Liver (tissue), 9 donors: ENCODE results near the gene CREB5. TPM values are rescaled to one million over a fixed set of nuclear protein-coding genes. Genes with fewer than 3 reads are reported as not detected.
A peak's percentile ranks its signal among the peaks of the same experiment; 100 is the strongest.

Experiments
- DNase-seq: peaks from one replicate; pipeline ENCODE4 v3.0.0-alpha.2; 2017; ENCODE audit warnings: low spot score
- H3K27ac ChIP-seq, 2 donors: one replicate each; pipeline ENCODE4 v1.7.0; 2013; ENCODE audit warnings: inconsistent platforms in 2 of 2, low read length in 2 of 2, control low read depth in 1 of 2, low read depth in 1 of 2, mild to moderate bottlenecking in 1 of 2
- H3K27me3 ChIP-seq, 4 donors: one replicate each; pipeline versions ENCODE4 v1.6.1 to v1.7.0; 2013; ENCODE audit warnings: low read length in 3 of 4, inconsistent platforms in 1 of 4, mild to moderate bottlenecking in 1 of 4, moderate library complexity in 1 of 4; ENCODE audit not compliant: control insufficient read depth in 4 of 4, insufficient read depth in 4 of 4
- H3K36me3 ChIP-seq, 4 donors: one replicate each; pipeline versions ENCODE4 v1.6.1 to v1.7.0; 2013; ENCODE audit warnings: low read length in 3 of 4, mild to moderate bottlenecking in 3 of 4, low read depth in 1 of 4, moderate library complexity in 1 of 4; ENCODE audit not compliant: control insufficient read depth in 4 of 4, insufficient read depth in 3 of 4
- H3K4me1 ChIP-seq, 4 donors: one replicate each; pipeline versions ENCODE4 v1.6.1 to v1.7.0; 2013; ENCODE audit warnings: low read length in 3 of 4, mild to moderate bottlenecking in 3 of 4, moderate library complexity in 1 of 4; ENCODE audit not compliant: control insufficient read depth in 4 of 4, insufficient read depth in 4 of 4
- H3K4me3 ChIP-seq, 3 donors: one replicate each; pipeline versions ENCODE4 v1.6.1 to v1.7.0; 2013; ENCODE audit warnings: low read length in 3 of 3, control low read depth in 1 of 3, low read depth in 1 of 3, mild to moderate bottlenecking in 1 of 3
- H3K9ac ChIP-seq, 2 donors: one replicate each; pipeline ENCODE4 v1.7.0; 2013; ENCODE audit warnings: low read length in 2 of 2, mild to moderate bottlenecking in 2 of 2, moderate library complexity in 2 of 2, control low read depth in 1 of 2, low read depth in 1 of 2
- H3K9me3 ChIP-seq, 4 donors: one replicate each; pipeline versions ENCODE4 v1.6.1 to v1.7.0; 2013; ENCODE audit warnings: low read length in 3 of 4; ENCODE audit not compliant: control insufficient read depth in 4 of 4
- ATF3 ChIP-seq: IDR thresholded peaks from 2 replicates; pipeline ENCODE4 v1.6.1; 2016; ENCODE audit warnings: antibody characterized with exemption
- CTCF ChIP-seq: fragments of 150-350 bp; IDR thresholded peaks from 2 replicates; pipeline ENCODE4 v1.5.1; 2017; ENCODE audit warnings: improper control_type of control experiment, low read depth, low read length; ENCODE audit not compliant: missing input control
- EGR1 ChIP-seq, 2 donors: IDR thresholded peaks; 2 replicates each; pipeline ENCODE4 v1.6.1; 2016 to 2018; ENCODE audit warnings: antibody characterized with exemption in 2 of 2, low read depth in 2 of 2
- FOXA1 ChIP-seq: IDR thresholded peaks from 2 replicates; pipeline ENCODE4 v1.6.1; 2016; ENCODE audit warnings: antibody characterized with exemption
- FOXA2 ChIP-seq: IDR thresholded peaks from 2 replicates; pipeline ENCODE4 v1.6.1; 2016; ENCODE audit warnings: antibody characterized with exemption
- GABPA ChIP-seq, 2 donors: IDR thresholded peaks in 1 of 2; conservative IDR thresholded peaks in 1 of 2; 2 replicates each; pipeline ENCODE4 v1.6.1; 2016; ENCODE audit warnings: antibody characterized with exemption in 2 of 2, mild to moderate bottlenecking in 1 of 2, moderate library complexity in 1 of 2
- HNF4A ChIP-seq, 2 donors: conservative IDR thresholded peaks; 2 replicates each; pipeline ENCODE4 v1.6.1; 2016; ENCODE audit warnings: antibody characterized with exemption in 2 of 2, mild to moderate bottlenecking in 2 of 2
- HNF4G ChIP-seq: IDR thresholded peaks from 2 replicates; pipeline ENCODE4 v1.6.1; 2016; ENCODE audit warnings: antibody characterized with exemption
- JUND ChIP-seq, 2 donors: IDR thresholded peaks; 2 replicates each; pipeline ENCODE4 v1.6.1; 2016; ENCODE audit warnings: antibody characterized with exemption in 2 of 2
- NR2F2 ChIP-seq: IDR thresholded peaks from 2 replicates; pipeline ENCODE4 v1.6.1; 2016; ENCODE audit warnings: antibody characterized with exemption
- RAD21 ChIP-seq, 2 donors: IDR thresholded peaks; 2 replicates each; pipeline ENCODE4 v1.6.1; 2016; ENCODE audit warnings: antibody characterized with exemption in 2 of 2, mild to moderate bottlenecking in 2 of 2
- REST ChIP-seq: IDR thresholded peaks from 2 replicates; pipeline ENCODE4 v1.6.1; 2016; ENCODE audit warnings: antibody characterized with exemption, mild to moderate bottlenecking
- RXRA ChIP-seq, 2 donors: IDR thresholded peaks; 2 replicates each; pipeline ENCODE4 v1.6.1; 2017 to 2018; ENCODE audit warnings: antibody characterized with exemption in 2 of 2, mild to moderate bottlenecking in 1 of 2
- SP1 ChIP-seq: IDR thresholded peaks from 2 replicates; pipeline ENCODE4 v1.6.1; 2018; ENCODE audit warnings: antibody characterized with exemption, mild to moderate bottlenecking
- TAF1 ChIP-seq: conservative IDR thresholded peaks from 2 replicates; pipeline ENCODE4 v1.6.1; 2016; ENCODE audit warnings: antibody characterized with exemption, mild to moderate bottlenecking
- YY1 ChIP-seq: IDR thresholded peaks from 2 replicates; pipeline ENCODE4 v1.6.1; 2016; ENCODE audit warnings: antibody characterized with exemption, mild to moderate bottlenecking
- ZBTB33 ChIP-seq: IDR thresholded peaks from 2 replicates; pipeline ENCODE4 v1.6.1; 2016; ENCODE audit warnings: antibody characterized with exemption
- WGBS: extraction: QIAGEN DNeasy Blood & Tissue Kit; methylation state at CpG from one replicate; pipeline ENCODE4 v1.1.7; 2013; 5-methylcytosine and 5-hydroxymethylcytosine counted together
- polyA plus RNA-seq, 2 donors: library from polyadenylated mRNA; stranded (reverse) in 1 of 2; unstranded in 1 of 2; fragments of 200-250 nt in 1 of 2; fragments of >200 nt in 1 of 2; fragmentation: Nextera tagmentation in 1 of 2; extraction: Ambion mirVana in 1 of 2; gene quantifications; one replicate each; pipeline versions ENCODE4 v1.2.1 to v1.2.3, GENCODE V29; 2013 to 2015
- total RNA-seq, 2 donors: library from RNA; depleted of rRNA; stranded (reverse); fragments of >200 nt; gene quantifications; one replicate each; pipeline ENCODE4 v1.2.3, GENCODE V29; 2014
- TF ChIP-seq, protein P1 (sequence below): IDR thresholded peaks from 2 replicates; pipeline ENCODE4 v1.6.1; 2016; ENCODE audit warnings: antibody characterized with exemption
- donor health status: healthy.
- donor health status: healthy.
- donor health status: healthy.
- donor health status: healthy.
- donor health status: healthy.

Gene CREB5
- total and polyA plus RNA-seq, 4 donors: 0.25 to 0.92 (median 0.67) TPM

GRCh38 chr7:28840592-28840995 lies 428.3 kb downstream of the CREB5 start:
- H3K4me3 ChIP-seq: no peak overlapping the region
- H3K27me3 ChIP-seq: no peaks in the 10 kb centered on the region
- no peaks in the 10 kb centered on the region for H3K36me3 ChIP-seq
- 33% methylated on average over 3 of the region's 3 CpGs for WGBS
- H3K9ac ChIP-seq: no peak overlapping the region
- no peak overlapping the region for H3K27ac ChIP-seq
- no peak for DNase-seq
- peak; percentile 31 for TF ChIP-seq CTCF
- TF ChIP-seq, protein P1, sequence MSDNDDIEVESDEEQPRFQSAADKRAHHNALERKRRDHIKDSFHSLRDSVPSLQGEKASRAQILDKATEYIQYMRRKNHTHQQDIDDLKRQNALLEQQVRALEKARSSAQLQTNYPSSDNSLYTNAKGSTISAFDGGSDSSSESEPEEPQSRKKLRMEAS: no peak
- TF ChIP-seq NR2F2: no peak
- TF ChIP-seq ZBTB33: no peak
- no peak for TF ChIP-seq REST
- no peak for TF ChIP-seq JUND (IDR thresholded peaks at IDR 0.05)
- no peak for TF ChIP-seq EGR1 (IDR thresholded peaks at IDR 0.05; ENCODE audit: low read depth in 2 of 2)
- TF ChIP-seq RAD21 (IDR thresholded peaks at IDR 0.05): peak; percentile 15 to 16
- TF ChIP-seq ATF3: no peak
- TF ChIP-seq HNF4A (conservative IDR thresholded peaks at IDR 0.05): no peak
- TF ChIP-seq GABPA (IDR thresholded peaks at IDR 0.05 in 1 of 2, conservative IDR thresholded peaks at IDR 0.05 in 1 of 2): no peak
- no peak for TF ChIP-seq HNF4G
- no peaks in the 10 kb centered on the region for H3K9me3 ChIP-seq
- no peaks in the 10 kb centered on the region for H3K4me1 ChIP-seq

- Histone ChIP-seq H3K27me3 (no peaks in the 10 kb centered on the region), H3K4me1 (no peaks in the 10 kb centered on the region), H3K4me3 (no peak overlapping the region), H3K36me3 (no peaks in the 10 kb centered on the region), H3K9me3 (peaks cover 0 to 4% (median 0%) of the 10 kb centered on the region in 4 donors), H3K27ac (no peak overlapping the region), H3K9ac (no peak overlapping the region)
- no peak for DNase-seq
- TF ChIP-seq RXRA (IDR thresholded peaks at IDR 0.05) (no peak), TAF1 (no peak), FOXA1 (no peak), FOXA2 (no peak), ZBTB33 (no peak), SP1 (no peak), YY1 (no peak), HNF4A (conservative IDR thresholded peaks at IDR 0.05) (no peak), NR2F2 (no peak), EGR1 (IDR thresholded peaks at IDR 0.05; ENCODE audit: low read depth in 2 of 2) (no peak), RAD21 (IDR thresholded peaks at IDR 0.05) (no peak), REST (no peak), ATF3 (no peak), HNF4G (no peak), GABPA (IDR thresholded peaks at IDR 0.05 in 1 of 2, conservative IDR thresholded peaks at IDR 0.05 in 1 of 2) (no peak)
Measured at GRCh38 chr7:28841766-28842165, 429.4 kb downstream of the CREB5 start.
